ENCODE measurements around the gene CTBP1.

CTBP1 gene

DNA sequence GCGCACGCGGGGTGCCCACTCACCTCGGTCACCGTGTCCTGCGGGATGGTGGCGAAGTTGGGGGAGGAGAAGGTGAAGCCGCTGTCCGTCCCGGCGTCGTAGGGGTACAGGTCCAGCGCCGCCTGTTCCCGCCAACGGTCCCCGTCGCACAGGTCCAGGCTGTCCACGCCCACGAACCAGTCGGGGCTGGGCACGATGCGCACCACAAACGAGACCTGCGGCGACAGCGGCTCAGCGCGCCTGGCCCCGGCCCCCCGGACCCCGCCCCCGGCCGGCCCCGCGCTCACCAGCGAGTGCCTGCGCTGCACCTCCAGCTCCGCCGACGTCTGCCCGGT, 78.0 kb downstream of the CTBP1 start:
- Histone ChIP-seq H3K4me1 (ENCODE audit: control insufficient read depth, insufficient read depth, low read length) (peaks cover 62% of the 10 kb centered on the region), H3K9ac (ENCODE audit: low read length in 2 of 2) (no peak overlapping the region), H3K36me3 (ENCODE audit: control insufficient read depth in 2 of 2, insufficient read depth in 2 of 2, low read length in 2 of 2) (no peaks in the 10 kb centered on the region), H3K9me3 (ENCODE audit: control insufficient read depth in 2 of 2, low read length in 2 of 2) (no peaks in the 10 kb centered on the region), H3K27me3 (ENCODE audit: control insufficient read depth in 1 of 2, insufficient read depth in 2 of 2, low read length in 2 of 2) (peaks cover 10 to 30% of the 10 kb centered on the region in 2 donors), H3K4me3 (ENCODE audit: low read length in 2 of 2) (peak overlapping the region in 1 of 2 donors; percentile 68), H3K27ac (ENCODE audit: low read length) (no peak overlapping the region)

DNA sequence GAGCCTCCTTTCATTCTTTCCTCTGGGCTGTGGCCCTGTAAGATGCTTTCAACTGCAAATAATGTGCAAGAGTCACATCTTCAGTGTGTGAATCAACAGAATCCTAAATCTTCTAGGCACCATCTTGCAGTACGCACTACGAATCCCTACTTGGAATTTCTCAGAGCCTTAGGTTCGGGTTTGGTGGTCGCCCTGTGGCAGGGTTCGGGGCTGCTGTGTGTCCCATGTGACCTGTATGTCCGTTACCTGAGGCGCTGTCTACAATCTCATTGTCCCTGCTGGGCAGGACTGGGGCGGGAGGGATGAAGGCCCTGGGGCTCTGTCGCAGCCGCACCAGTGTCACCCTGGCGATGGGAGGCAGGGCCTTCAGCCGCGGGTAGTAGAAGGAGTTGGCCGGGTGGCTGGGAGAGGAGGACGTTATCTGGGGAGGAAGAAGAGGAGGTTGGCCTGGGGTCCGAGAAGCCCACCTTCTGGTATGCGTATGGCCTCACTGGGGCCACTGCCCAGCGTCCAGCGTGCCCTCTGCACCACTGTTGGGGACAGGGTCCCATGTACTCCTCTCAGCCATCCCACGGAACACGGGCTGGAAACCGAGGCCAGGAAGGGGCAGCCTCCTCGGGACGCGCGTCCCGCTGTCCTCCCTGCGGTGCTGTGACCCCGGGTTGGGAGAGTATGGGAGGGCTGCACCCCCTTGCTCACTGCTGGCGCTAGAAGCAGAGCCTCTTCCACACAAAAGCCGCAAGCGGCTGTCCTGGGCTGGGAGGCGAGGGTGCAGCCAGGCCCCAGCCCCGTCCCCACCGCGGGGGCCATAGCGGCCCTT, 78.6 kb downstream of the CTBP1 start:
- H3K9ac ChIP-seq (ENCODE audit: low read length in 2 of 2) = no peak overlapping the region
- no peaks in the 10 kb centered on the region for H3K9me3 ChIP-seq (ENCODE audit: control insufficient read depth in 2 of 2, low read length in 2 of 2)
- H3K27me3 ChIP-seq (ENCODE audit: control insufficient read depth in 1 of 2, insufficient read depth in 2 of 2, low read length in 2 of 2) = peaks cover 10 to 30% of the 10 kb centered on the region in 2 donors
- H3K27ac ChIP-seq (ENCODE audit: low read length) = no peak overlapping the region
- H3K4me3 ChIP-seq (ENCODE audit: low read length in 2 of 2) = peak overlapping the region in 1 of 2 donors; percentile 68
- no peaks in the 10 kb centered on the region for H3K36me3 ChIP-seq (ENCODE audit: control insufficient read depth in 2 of 2, insufficient read depth in 2 of 2, low read length in 2 of 2)
- H3K4me1 ChIP-seq (ENCODE audit: control insufficient read depth, insufficient read depth, low read length) = peaks cover 59% of the 10 kb centered on the region

GRCh38 chr4:1169691-1170096, 79.2 kb downstream of the CTBP1 start:
- H3K27me3 ChIP-seq (ENCODE audit: control insufficient read depth in 1 of 2, insufficient read depth in 2 of 2, low read length in 2 of 2) = peaks cover 10 to 30% of the 10 kb centered on the region in 2 donors
- no peak overlapping the region for H3K4me3 ChIP-seq (ENCODE audit: low read length in 2 of 2)
- H3K9me3 ChIP-seq (ENCODE audit: control insufficient read depth in 2 of 2, low read length in 2 of 2) = no peaks in the 10 kb centered on the region
- no peak overlapping the region for H3K27ac ChIP-seq (ENCODE audit: low read length)
- H3K4me1 ChIP-seq (ENCODE audit: control insufficient read depth, insufficient read depth, low read length) = peaks cover 59% of the 10 kb centered on the region
- H3K9ac ChIP-seq (ENCODE audit: low read length in 2 of 2) = no peak overlapping the region
- no peaks in the 10 kb centered on the region for H3K36me3 ChIP-seq (ENCODE audit: control insufficient read depth in 2 of 2, insufficient read depth in 2 of 2, low read length in 2 of 2)

DNA sequence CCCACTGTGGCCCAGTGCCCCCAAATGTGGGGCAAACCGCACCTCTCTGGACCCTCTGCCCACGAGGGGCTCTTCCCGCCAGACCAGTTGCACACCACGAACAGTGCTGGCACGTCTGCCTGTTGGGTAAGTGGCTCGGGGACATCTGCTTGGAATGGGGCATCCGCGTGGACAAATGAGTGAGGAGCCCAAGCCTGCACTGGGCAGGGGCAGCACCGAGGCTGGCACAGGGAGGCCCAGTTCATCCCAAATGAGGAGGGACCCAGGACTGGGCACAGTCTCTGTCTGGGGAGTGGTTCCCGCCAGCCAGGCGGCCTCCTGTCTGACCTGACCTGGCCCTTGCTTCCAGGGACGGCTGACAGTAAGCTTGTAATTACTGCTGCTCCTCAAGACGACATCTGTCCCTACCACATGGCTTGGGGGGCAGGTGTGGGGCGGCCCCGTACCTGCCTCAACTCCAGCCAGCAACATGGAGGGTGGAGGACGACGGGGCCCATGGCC, 79.7 kb downstream of the CTBP1 start:
- Histone ChIP-seq H3K27ac (ENCODE audit: low read length) (no peak overlapping the region), H3K9ac (ENCODE audit: low read length in 2 of 2) (no peak overlapping the region), H3K4me3 (ENCODE audit: low read length in 2 of 2) (no peak overlapping the region), H3K4me1 (ENCODE audit: control insufficient read depth, insufficient read depth, low read length) (peaks cover 59% of the 10 kb centered on the region), H3K9me3 (ENCODE audit: control insufficient read depth in 2 of 2, low read length in 2 of 2) (no peaks in the 10 kb centered on the region), H3K36me3 (ENCODE audit: control insufficient read depth in 2 of 2, insufficient read depth in 2 of 2, low read length in 2 of 2) (no peaks in the 10 kb centered on the region), H3K27me3 (ENCODE audit: control insufficient read depth in 1 of 2, insufficient read depth in 2 of 2, low read length in 2 of 2) (peaks cover 10 to 30% of the 10 kb centered on the region in 2 donors)

DNA sequence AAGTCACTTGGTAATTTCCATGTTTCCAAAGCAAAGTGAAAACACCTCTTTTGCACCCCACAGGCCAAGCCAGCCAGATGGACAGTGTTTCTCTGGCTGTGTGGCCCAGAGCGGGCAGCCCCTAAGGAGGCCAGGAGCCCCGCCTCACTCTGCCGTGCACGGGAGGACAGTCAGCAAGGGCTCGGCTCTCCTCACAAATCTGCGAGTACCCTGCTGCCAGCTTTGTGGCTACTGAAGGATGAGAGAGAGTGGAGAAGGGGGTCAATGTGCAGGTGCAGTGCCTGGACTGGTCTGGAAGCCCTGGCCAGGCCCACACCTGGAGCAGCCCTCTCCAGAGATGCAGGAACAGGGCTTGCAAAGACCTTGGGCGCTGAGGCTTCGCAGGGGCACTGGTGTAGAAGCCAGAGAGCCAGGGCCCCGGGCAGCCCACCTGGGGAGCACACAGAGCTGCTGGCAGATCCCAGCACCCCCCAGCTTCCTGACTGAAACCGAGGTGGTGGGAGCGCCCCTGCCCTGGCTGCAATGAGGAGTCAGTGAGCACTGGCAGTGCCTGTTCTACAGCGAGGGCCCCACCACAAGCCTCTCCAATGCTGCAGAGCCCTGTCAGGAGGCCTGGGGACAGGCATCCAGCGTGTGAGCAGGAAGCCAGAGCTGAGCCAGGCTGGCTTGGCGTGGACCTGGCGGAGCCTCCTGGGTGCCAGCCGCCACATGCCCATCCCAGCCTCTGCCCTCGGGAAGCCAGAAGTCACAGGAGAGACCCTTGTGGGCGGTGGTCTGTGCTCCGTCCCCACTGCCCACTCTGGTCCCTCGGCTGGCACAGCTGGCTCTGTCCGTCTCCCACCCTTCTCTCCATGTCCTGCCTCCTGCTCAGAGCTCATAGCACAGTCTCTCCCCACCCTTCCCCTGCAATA, 80.5 kb downstream of the CTBP1 start:
- H3K9me3 ChIP-seq (ENCODE audit: control insufficient read depth in 2 of 2, low read length in 2 of 2) = no peaks in the 10 kb centered on the region
- peak overlapping the region in 1 of 2 donors; percentile 60 for H3K9ac ChIP-seq (ENCODE audit: low read length in 2 of 2)
- H3K4me3 ChIP-seq (ENCODE audit: low read length in 2 of 2) = peak overlapping the region in 1 of 2 donors; percentile 93
- H3K36me3 ChIP-seq (ENCODE audit: control insufficient read depth in 2 of 2, insufficient read depth in 2 of 2, low read length in 2 of 2) = no peaks in the 10 kb centered on the region
- H3K4me1 ChIP-seq (ENCODE audit: control insufficient read depth, insufficient read depth, low read length) = peaks cover 53% of the 10 kb centered on the region
- peaks cover 10 to 29% of the 10 kb centered on the region in 2 donors for H3K27me3 ChIP-seq (ENCODE audit: control insufficient read depth in 1 of 2, insufficient read depth in 2 of 2, low read length in 2 of 2)
- H3K27ac ChIP-seq (ENCODE audit: low read length) = peak overlapping the region; percentile 11

- H3K27ac ChIP-seq (ENCODE audit: low read length) = peak overlapping the region; percentile 11
- peaks cover 47% of the 10 kb centered on the region for H3K4me1 ChIP-seq (ENCODE audit: control insufficient read depth, insufficient read depth, low read length)
- no peaks in the 10 kb centered on the region for H3K36me3 ChIP-seq (ENCODE audit: control insufficient read depth in 2 of 2, insufficient read depth in 2 of 2, low read length in 2 of 2)
- H3K27me3 ChIP-seq (ENCODE audit: control insufficient read depth in 1 of 2, insufficient read depth in 2 of 2, low read length in 2 of 2) = peaks cover 10 to 21% of the 10 kb centered on the region in 2 donors
- no peaks in the 10 kb centered on the region for H3K9me3 ChIP-seq (ENCODE audit: control insufficient read depth in 2 of 2, low read length in 2 of 2)
- H3K9ac ChIP-seq (ENCODE audit: low read length in 2 of 2) = peak overlapping the region; percentile 29 to 60
- peak overlapping the region; percentile 84 to 93 for H3K4me3 ChIP-seq (ENCODE audit: low read length in 2 of 2)
Measured at GRCh38 chr4:1167244-1167949, 81.5 kb downstream of the CTBP1 start.

GRCh38 chr4:1166509-1167243, 82.3 kb downstream of the CTBP1 start:
- H3K4me3 ChIP-seq (ENCODE audit: low read length in 2 of 2) = peak overlapping the region in 1 of 2 donors; percentile 84
- H3K9me3 ChIP-seq (ENCODE audit: control insufficient read depth in 2 of 2, low read length in 2 of 2) = no peaks in the 10 kb centered on the region
- peaks cover 40% of the 10 kb centered on the region for H3K4me1 ChIP-seq (ENCODE audit: control insufficient read depth, insufficient read depth, low read length)
- peaks cover 5 to 14% of the 10 kb centered on the region in 2 donors for H3K27me3 ChIP-seq (ENCODE audit: control insufficient read depth in 1 of 2, insufficient read depth in 2 of 2, low read length in 2 of 2)
- no peak overlapping the region for H3K27ac ChIP-seq (ENCODE audit: low read length)
- peak overlapping the region in 1 of 2 donors; percentile 21 for H3K9ac ChIP-seq (ENCODE audit: low read length in 2 of 2)
- H3K36me3 ChIP-seq (ENCODE audit: control insufficient read depth in 2 of 2, insufficient read depth in 2 of 2, low read length in 2 of 2) = no peaks in the 10 kb centered on the region

GRCh38 chr4:1164956-1165545, 83.9 kb downstream of the CTBP1 start:
- no peaks in the 10 kb centered on the region for H3K9me3 ChIP-seq (ENCODE audit: control insufficient read depth in 2 of 2, low read length in 2 of 2)

DNA sequence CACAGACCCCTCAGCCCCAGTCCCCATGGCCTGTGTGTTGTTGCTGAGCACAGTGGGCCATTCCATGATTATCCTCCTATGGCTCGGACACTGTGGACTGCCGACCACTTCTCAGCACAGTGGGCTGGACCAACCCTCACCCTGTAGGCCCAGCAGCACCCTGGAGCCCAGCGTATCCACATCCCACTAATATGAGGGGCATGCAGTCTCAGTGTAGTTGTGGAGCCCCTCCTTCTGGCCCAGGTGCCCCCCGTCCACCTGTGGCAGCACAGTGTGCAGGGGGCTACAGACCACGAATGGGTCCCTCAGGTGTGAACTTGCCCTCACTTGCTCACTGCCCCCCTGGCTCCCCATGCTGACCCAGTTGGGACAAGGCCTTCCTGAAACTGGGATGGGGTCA, 84.5 kb downstream of the CTBP1 start:
- Histone ChIP-seq H3K4me1 (ENCODE audit: control insufficient read depth, insufficient read depth, low read length) (peaks cover 24% of the 10 kb centered on the region), H3K27me3 (ENCODE audit: control insufficient read depth in 1 of 2, insufficient read depth in 2 of 2, low read length in 2 of 2) (peaks cover 0 to 2% of the 10 kb centered on the region in 2 donors)

More at GRCh38 chr4:1164956-1165545, 83.9 kb downstream of the CTBP1 start:
- H3K36me3 ChIP-seq (ENCODE audit: control insufficient read depth in 2 of 2, insufficient read depth in 2 of 2, low read length in 2 of 2) = no peaks in the 10 kb centered on the region
- no peak overlapping the region for H3K9ac ChIP-seq (ENCODE audit: low read length in 2 of 2)
- H3K27me3 ChIP-seq (ENCODE audit: control insufficient read depth in 1 of 2, insufficient read depth in 2 of 2, low read length in 2 of 2) = peaks cover 0 to 2% of the 10 kb centered on the region in 2 donors
- H3K4me3 ChIP-seq (ENCODE audit: low read length in 2 of 2) = no peak overlapping the region
- H3K27ac ChIP-seq (ENCODE audit: low read length) = no peak overlapping the region
- H3K4me1 ChIP-seq (ENCODE audit: control insufficient read depth, insufficient read depth, low read length) = peaks cover 29% of the 10 kb centered on the region

More for the DNA sequence above, 84.5 kb downstream of the CTBP1 start:
- Histone ChIP-seq H3K9ac (ENCODE audit: low read length in 2 of 2) (no peak overlapping the region), H3K9me3 (ENCODE audit: control insufficient read depth in 2 of 2, low read length in 2 of 2) (no peaks in the 10 kb centered on the region), H3K36me3 (ENCODE audit: control insufficient read depth in 2 of 2, insufficient read depth in 2 of 2, low read length in 2 of 2) (no peaks in the 10 kb centered on the region), H3K27ac (ENCODE audit: low read length) (no peak overlapping the region), H3K4me3 (ENCODE audit: low read length in 2 of 2) (no peak overlapping the region)
